ENCODE results near the gene ART4. TPM values are rescaled to one million over a fixed set of nuclear protein-coding genes. Genes with fewer than 3 reads are reported as not detected.

Gene ART4
- total RNA-seq, 1 donor from 2014 or later = 0.98 TPM

DNA sequence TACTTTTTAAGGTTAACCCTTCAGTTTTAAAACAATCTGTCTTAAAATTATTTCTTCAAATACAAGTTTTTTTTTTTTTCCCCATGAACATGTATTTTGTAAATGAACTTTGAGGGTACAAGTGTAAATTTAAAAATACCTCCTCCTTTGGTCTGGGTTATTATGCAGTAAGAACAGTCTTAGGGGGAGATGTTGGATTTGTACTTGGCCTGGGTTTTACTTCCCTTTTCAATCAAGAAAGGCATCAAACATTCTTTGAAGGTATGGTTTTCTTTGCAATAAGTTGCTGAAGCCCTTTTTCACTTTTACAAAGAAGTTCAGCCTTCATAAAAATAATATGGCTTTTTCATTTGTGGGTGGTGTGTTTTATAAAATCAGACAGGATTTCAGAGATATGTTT lies 60.6 kb downstream of the ART4 start:
- no peaks in the 10 kb centered on the region for H3K4me1 ChIP-seq
- TF ChIP-seq, protein P1, sequence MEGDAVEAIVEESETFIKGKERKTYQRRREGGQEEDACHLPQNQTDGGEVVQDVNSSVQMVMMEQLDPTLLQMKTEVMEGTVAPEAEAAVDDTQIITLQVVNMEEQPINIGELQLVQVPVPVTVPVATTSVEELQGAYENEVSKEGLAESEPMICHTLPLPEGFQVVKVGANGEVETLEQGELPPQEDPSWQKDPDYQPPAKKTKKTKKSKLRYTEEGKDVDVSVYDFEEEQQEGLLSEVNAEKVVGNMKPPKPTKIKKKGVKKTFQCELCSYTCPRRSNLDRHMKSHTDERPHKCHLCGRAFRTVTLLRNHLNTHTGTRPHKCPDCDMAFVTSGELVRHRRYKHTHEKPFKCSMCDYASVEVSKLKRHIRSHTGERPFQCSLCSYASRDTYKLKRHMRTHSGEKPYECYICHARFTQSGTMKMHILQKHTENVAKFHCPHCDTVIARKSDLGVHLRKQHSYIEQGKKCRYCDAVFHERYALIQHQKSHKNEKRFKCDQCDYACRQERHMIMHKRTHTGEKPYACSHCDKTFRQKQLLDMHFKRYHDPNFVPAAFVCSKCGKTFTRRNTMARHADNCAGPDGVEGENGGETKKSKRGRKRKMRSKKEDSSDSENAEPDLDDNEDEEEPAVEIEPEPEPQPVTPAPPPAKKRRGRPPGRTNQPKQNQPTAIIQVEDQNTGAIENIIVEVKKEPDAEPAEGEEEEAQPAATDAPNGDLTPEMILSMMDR (IDR thresholded peaks at IDR 0.05) = no peak
- TF ChIP-seq POLR2A (IDR thresholded peaks at IDR 0.05) (no peak), POLR2AphosphoS5 (IDR thresholded peaks at IDR 0.05; ENCODE audit: insufficient read depth in 1 of 2, low read depth in 1 of 2) (no peak)
- H3K36me3 ChIP-seq = peaks cover 2 to 18% of the 10 kb centered on the region in 2 donors
- no peak for DNase-seq (ENCODE audit: extremely low spot score in 2 of 2)
- no peak overlapping the region for H3K27ac ChIP-seq
- no peaks in the 10 kb centered on the region for H3K27me3 ChIP-seq
- no peaks in the 10 kb centered on the region for H3K9me3 ChIP-seq
- no peak overlapping the region for H3K4me3 ChIP-seq
- intact Hi-C loops (cut with DNase I) = no loop called here

DNA sequence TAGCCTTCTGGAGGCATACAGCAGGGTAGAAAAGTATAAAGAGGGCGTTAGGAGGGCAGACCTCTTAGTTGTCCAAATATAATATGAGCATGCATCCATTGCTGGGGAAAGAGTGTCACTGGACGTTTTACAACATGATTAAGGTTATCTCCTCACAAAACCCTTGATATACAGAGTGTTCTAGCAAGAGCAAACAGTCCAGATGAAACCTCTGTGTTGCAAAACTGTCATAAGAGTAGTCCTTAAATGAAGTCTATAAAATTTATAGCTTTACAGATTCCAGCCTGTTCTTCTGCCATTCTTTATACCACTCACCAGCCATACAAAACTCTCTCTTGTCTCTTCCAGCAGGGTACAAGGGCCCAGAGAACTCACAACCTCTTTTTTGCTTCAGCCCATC lies 61.8 kb downstream of the ART4 start:
- Histone ChIP-seq H3K9me3 (no peaks in the 10 kb centered on the region), H3K4me1 (peaks cover 12% of the 10 kb centered on the region), H3K27ac (no peak overlapping the region), H3K27me3 (no peaks in the 10 kb centered on the region), H3K4me3 (no peak overlapping the region), H3K36me3 (peaks cover 0 to 6% of the 10 kb centered on the region in 2 donors)
- TF ChIP-seq POLR2A (IDR thresholded peaks at IDR 0.05) (no peak), POLR2AphosphoS5 (IDR thresholded peaks at IDR 0.05; ENCODE audit: insufficient read depth in 1 of 2, low read depth in 1 of 2) (no peak)
- TF ChIP-seq, protein P1 (IDR thresholded peaks at IDR 0.05) = no peak
- DNase-seq (ENCODE audit: extremely low spot score in 2 of 2) = no peak
- intact Hi-C loops (cut with DNase I) = no loop called here

DNA sequence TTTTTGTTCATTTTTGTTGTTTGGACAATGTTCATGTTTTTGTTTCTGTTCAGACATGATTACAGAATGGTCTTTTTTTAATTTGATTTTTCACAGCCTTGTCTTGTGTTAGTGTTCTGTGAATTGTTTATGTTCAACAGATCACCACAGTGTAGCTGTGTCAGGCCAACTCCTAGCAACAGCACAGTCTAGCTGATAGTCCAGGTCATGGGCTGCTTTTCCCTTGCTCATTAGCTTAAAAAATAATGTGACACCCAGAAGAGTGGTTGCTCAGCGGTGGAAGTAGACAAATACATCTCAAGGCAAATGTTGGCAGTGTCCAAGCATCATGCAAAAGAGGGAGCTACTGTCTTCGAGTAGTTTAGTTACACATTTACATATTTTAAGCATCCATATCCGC lies 62.5 kb downstream of the ART4 start:
- Histone ChIP-seq H3K9me3 (no peaks in the 10 kb centered on the region), H3K4me3 (no peak overlapping the region), H3K4me1 (peaks cover 19% of the 10 kb centered on the region), H3K36me3 (no peaks in the 10 kb centered on the region), H3K27me3 (no peaks in the 10 kb centered on the region), H3K27ac (no peak overlapping the region)
- intact Hi-C loops (cut with DNase I) = no loop called here
- no peak for DNase-seq (ENCODE audit: extremely low spot score in 2 of 2)
- TF ChIP-seq, protein P1 (IDR thresholded peaks at IDR 0.05) = no peak

DNA sequence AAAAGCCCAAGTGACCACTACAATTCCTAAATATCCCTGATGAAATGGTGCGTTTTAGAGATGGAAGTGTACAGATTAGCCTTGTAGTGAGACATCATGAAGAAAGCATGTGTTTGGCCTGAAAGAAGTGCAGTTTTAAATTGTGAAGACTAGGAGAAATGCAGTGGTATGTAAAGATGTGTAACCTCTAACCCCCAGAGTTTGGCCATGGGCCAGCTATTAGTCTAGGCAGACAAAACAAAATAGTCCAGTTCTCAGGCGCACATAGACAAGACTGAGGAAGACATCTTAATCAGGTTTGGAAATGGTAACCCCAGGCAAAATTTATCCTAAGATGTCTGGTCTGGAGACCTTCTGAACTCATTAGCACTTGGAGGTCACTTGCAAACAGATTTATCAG lies 63.5 kb downstream of the ART4 start:
- H3K36me3 ChIP-seq = no peaks in the 10 kb centered on the region
- H3K27ac ChIP-seq = no peak overlapping the region
- TF ChIP-seq POLR2A (IDR thresholded peaks at IDR 0.05) = no peak
- no peak for TF ChIP-seq POLR2AphosphoS5 (IDR thresholded peaks at IDR 0.05; ENCODE audit: insufficient read depth in 1 of 2, low read depth in 1 of 2)
- TF ChIP-seq, protein P1 (IDR thresholded peaks at IDR 0.05) = no peak
- no peaks in the 10 kb centered on the region for H3K27me3 ChIP-seq
- H3K9me3 ChIP-seq = no peaks in the 10 kb centered on the region
- intact Hi-C loops (cut with DNase I) = loop anchor here (10.0 kb wide), 1 partner anchor 105 kb away; the partner anchor contains the start of gene MGP
- no peak for DNase-seq (ENCODE audit: extremely low spot score in 2 of 2)
- peaks cover 24% of the 10 kb centered on the region for H3K4me1 ChIP-seq
- H3K4me3 ChIP-seq = no peak overlapping the region

DNA sequence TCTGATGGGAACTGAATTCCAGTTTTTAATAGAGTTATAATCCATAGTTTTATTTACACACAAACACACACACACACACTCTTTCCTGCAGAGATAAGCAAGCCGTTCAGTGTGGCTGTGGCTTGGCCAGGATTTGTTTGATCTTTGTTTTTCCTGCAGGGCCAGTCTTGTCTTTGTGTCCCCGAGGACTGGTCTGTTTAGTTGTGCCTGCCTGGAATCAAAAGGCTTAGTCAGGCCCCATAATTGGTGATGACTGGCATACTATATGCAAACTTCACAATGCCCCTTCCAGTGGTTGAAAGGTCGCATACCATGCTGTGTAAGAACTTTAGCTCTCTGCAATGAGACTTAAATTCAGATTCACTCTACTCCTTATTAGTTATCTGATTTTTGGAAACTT lies 66.1 kb downstream of the ART4 start:
- H3K4me3 ChIP-seq = no peak overlapping the region
- no peak overlapping the region for H3K27ac ChIP-seq

More for the DNA sequence above, 66.1 kb downstream of the ART4 start:
- no peak for TF ChIP-seq POLR2A (IDR thresholded peaks at IDR 0.05)
- peak in 1 of 2 donors; percentile 16 for TF ChIP-seq POLR2AphosphoS5 (IDR thresholded peaks at IDR 0.05; ENCODE audit: insufficient read depth in 1 of 2, low read depth in 1 of 2)
- Histone ChIP-seq H3K36me3 (no peaks in the 10 kb centered on the region), H3K9me3 (no peaks in the 10 kb centered on the region), H3K4me1 (peaks cover 24% of the 10 kb centered on the region), H3K27me3 (no peaks in the 10 kb centered on the region)
- intact Hi-C loops (cut with DNase I) = loop anchor here (10.0 kb wide), 1 partner anchor 108 kb away; the partner anchor contains the start of gene MGP
- DNase-seq (ENCODE audit: extremely low spot score in 2 of 2) = no peak
